Measurements from ENCODE around the gene DDX47. TPM values are rescaled to one million over a fixed set of nuclear protein-coding genes. Genes with fewer than 3 reads are reported as not detected.
"Not testable (repeated sequence)": the region's sequence is repeated elsewhere in the genome, so short reads cannot be mapped to it uniquely, and the experiment has no call there.

The DDX47 gene
- total RNA-seq, 2 donors from 2014 or later: 135 to 141 TPM

- Mint-ChIP-seq H3K27ac (no peak overlapping the region), H3K36me3 (ENCODE audit: low read depth) (no peaks in the 10 kb centered on the region), H3K4me3 (peak overlapping the region; percentile 49), H3K4me1 (peaks cover 10% of the 10 kb centered on the region), H3K27me3 (no peaks in the 10 kb centered on the region)
- H3K9me3 ChIP-seq (ENCODE audit: control insufficient read depth, low read length, poor library complexity, severe bottlenecking): no peaks in the 10 kb centered on the region
- DNase-seq (no peak), ATAC-seq (no peak)
Observed at GRCh38 chr12:12839873-12840579, 26.9 kb downstream of the DDX47 start.

GRCh38 chr12:12840580-12840899, 27.4 kb downstream of the DDX47 start:
- H3K4me1 Mint-ChIP-seq: peaks cover 13% of the 10 kb centered on the region
- no peaks in the 10 kb centered on the region for H3K36me3 Mint-ChIP-seq (ENCODE audit: low read depth)
- no peak for ATAC-seq
- no peak overlapping the region for H3K27ac Mint-ChIP-seq
- H3K9me3 ChIP-seq (ENCODE audit: control insufficient read depth, low read length, poor library complexity, severe bottlenecking): no peaks in the 10 kb centered on the region
- no peak overlapping the region for H3K4me3 Mint-ChIP-seq
- no peak for DNase-seq
- H3K27me3 Mint-ChIP-seq: no peaks in the 10 kb centered on the region

- not testable (repeated sequence) for H3K36me3 Mint-ChIP-seq (ENCODE audit: low read depth); H3K9me3 ChIP-seq (ENCODE audit: control insufficient read depth, low read length, poor library complexity, severe bottlenecking); H3K4me3 Mint-ChIP-seq; ATAC-seq; DNase-seq; H3K27me3 Mint-ChIP-seq; H3K27ac Mint-ChIP-seq
- peaks cover 20% of the 10 kb centered on the region for H3K4me1 Mint-ChIP-seq
Observed at GRCh38 chr12:12841428-12841827, 28.3 kb downstream of the DDX47 start.

GRCh38 chr12:12845794-12846243, 32.7 kb downstream of the DDX47 start:
- peaks cover 17% of the 10 kb centered on the region for H3K4me1 Mint-ChIP-seq
- H3K27ac Mint-ChIP-seq: no peak overlapping the region
- H3K27me3 Mint-ChIP-seq: no peaks in the 10 kb centered on the region
- H3K36me3 Mint-ChIP-seq (ENCODE audit: low read depth): no peaks in the 10 kb centered on the region
- DNase-seq (no peak), ATAC-seq (no peak)
- H3K4me3 Mint-ChIP-seq: no peak overlapping the region
- H3K9me3 ChIP-seq (ENCODE audit: control insufficient read depth, low read length, poor library complexity, severe bottlenecking): no peaks in the 10 kb centered on the region

- not testable (repeated sequence) for H3K4me3 Mint-ChIP-seq; H3K9me3 ChIP-seq (ENCODE audit: control insufficient read depth, low read length, poor library complexity, severe bottlenecking); DNase-seq; H3K36me3 Mint-ChIP-seq (ENCODE audit: low read depth); H3K27me3 Mint-ChIP-seq; H3K27ac Mint-ChIP-seq
- H3K4me1 Mint-ChIP-seq: peaks cover 17% of the 10 kb centered on the region
- peak; percentile 75 for ATAC-seq
Observed at GRCh38 chr12:12846780-12847179, 33.6 kb downstream of the DDX47 start.

GRCh38 chr12:12853435-12853834, 40.3 kb downstream of the DDX47 start:
- no peaks in the 10 kb centered on the region for H3K4me1 Mint-ChIP-seq
- peaks cover 6% of the 10 kb centered on the region for H3K36me3 Mint-ChIP-seq (ENCODE audit: low read depth)
- no peaks in the 10 kb centered on the region for H3K9me3 ChIP-seq (ENCODE audit: control insufficient read depth, low read length, poor library complexity, severe bottlenecking)
- no peak overlapping the region for H3K27ac Mint-ChIP-seq
- no peak overlapping the region for H3K4me3 Mint-ChIP-seq
- ATAC-seq (no peak), DNase-seq (no peak)
- no peaks in the 10 kb centered on the region for H3K27me3 Mint-ChIP-seq

GRCh38 chr12:12859690-12860089, 46.5 kb downstream of the DDX47 start:
- Mint-ChIP-seq H3K27me3 (no peaks in the 10 kb centered on the region), H3K4me3 (no peak overlapping the region), H3K36me3 (ENCODE audit: low read depth) (peaks cover 14% of the 10 kb centered on the region), H3K4me1 (no peaks in the 10 kb centered on the region), H3K27ac (no peak overlapping the region)
- DNase-seq: no peak
- no peak for ATAC-seq
- H3K9me3 ChIP-seq (ENCODE audit: control insufficient read depth, low read length, poor library complexity, severe bottlenecking): no peaks in the 10 kb centered on the region

- Mint-ChIP-seq H3K36me3 (ENCODE audit: low read depth) (peaks cover 7% of the 10 kb centered on the region), H3K4me1 (peaks cover 7% of the 10 kb centered on the region), H3K27ac (no peak overlapping the region), H3K4me3 (no peak overlapping the region), H3K27me3 (no peaks in the 10 kb centered on the region)
- DNase-seq (no peak), ATAC-seq (no peak)
- no peaks in the 10 kb centered on the region for H3K9me3 ChIP-seq (ENCODE audit: control insufficient read depth, low read length, poor library complexity, severe bottlenecking)
Observed at GRCh38 chr12:12864243-12864642, 51.1 kb downstream of the DDX47 start.

- Mint-ChIP-seq H3K27ac (no peak overlapping the region), H3K36me3 (ENCODE audit: low read depth) (peaks cover 2% of the 10 kb centered on the region), H3K4me3 (no peak overlapping the region), H3K4me1 (peaks cover 7% of the 10 kb centered on the region), H3K27me3 (no peaks in the 10 kb centered on the region)
- DNase-seq (no peak), ATAC-seq (no peak)
- H3K9me3 ChIP-seq (ENCODE audit: control insufficient read depth, low read length, poor library complexity, severe bottlenecking): no peaks in the 10 kb centered on the region
Observed at GRCh38 chr12:12868477-12869235, 55.5 kb downstream of the DDX47 start.

GRCh38 chr12:12870465-12870864, 57.3 kb downstream of the DDX47 start:
- Mint-ChIP-seq H3K4me1 (peaks cover 7% of the 10 kb centered on the region), H3K36me3 (ENCODE audit: low read depth) (peaks cover 2% of the 10 kb centered on the region), H3K4me3 (no peak overlapping the region), H3K27me3 (no peaks in the 10 kb centered on the region), H3K27ac (no peak overlapping the region)
- DNase-seq (no peak), ATAC-seq (no peak)
- no peaks in the 10 kb centered on the region for H3K9me3 ChIP-seq (ENCODE audit: control insufficient read depth, low read length, poor library complexity, severe bottlenecking)

- no peak for DNase-seq
- Mint-ChIP-seq H3K4me3 (no peak overlapping the region), H3K4me1 (peaks cover 6% of the 10 kb centered on the region), H3K27me3 (no peaks in the 10 kb centered on the region), H3K36me3 (ENCODE audit: low read depth) (peaks cover 2% of the 10 kb centered on the region), H3K27ac (no peak overlapping the region)
- no peak for ATAC-seq
- no peaks in the 10 kb centered on the region for H3K9me3 ChIP-seq (ENCODE audit: control insufficient read depth, low read length, poor library complexity, severe bottlenecking)
Observed at GRCh38 chr12:12871587-12872138, 58.5 kb downstream of the DDX47 start.

GRCh38 chr12:12872139-12872933, 59.2 kb downstream of the DDX47 start:
- no peak overlapping the region for H3K4me3 Mint-ChIP-seq
- ATAC-seq: no peak
- H3K27me3 Mint-ChIP-seq: peaks cover 3% of the 10 kb centered on the region
- H3K9me3 ChIP-seq (ENCODE audit: control insufficient read depth, low read length, poor library complexity, severe bottlenecking): no peaks in the 10 kb centered on the region
- peaks cover 2% of the 10 kb centered on the region for H3K36me3 Mint-ChIP-seq (ENCODE audit: low read depth)
- DNase-seq: no peak
- no peak overlapping the region for H3K27ac Mint-ChIP-seq
- peaks cover 7% of the 10 kb centered on the region for H3K4me1 Mint-ChIP-seq

- Mint-ChIP-seq H3K27me3 (peaks cover 5% of the 10 kb centered on the region), H3K36me3 (ENCODE audit: low read depth) (peaks cover 2% of the 10 kb centered on the region), H3K4me1 (peaks cover 8% of the 10 kb centered on the region), H3K4me3 (no peak overlapping the region), H3K27ac (no peak overlapping the region)
- no peaks in the 10 kb centered on the region for H3K9me3 ChIP-seq (ENCODE audit: control insufficient read depth, low read length, poor library complexity, severe bottlenecking)
- DNase-seq (no peak), ATAC-seq (no peak)
Observed at GRCh38 chr12:12872934-12873275, 59.8 kb downstream of the DDX47 start.

Measured in T-helper 17 cell (primary cell).